GM12891 (cell line): ENCODE measurements around the gene CELF3.

Experiments used
- PAX5 ChIP-seq: IDR thresholded peaks from 2 replicates; pipeline ENCODE4 v1.6.1; 2011; ENCODE audit warnings: low read length, moderate library complexity, mild to moderate bottlenecking; ENCODE audit not compliant: insufficient read depth, severe bottlenecking
- POLR2A ChIP-seq: IDR thresholded peaks from 2 replicates; pipeline ENCODE4 v1.6.1; 2011; ENCODE audit warnings: low read depth, low read length, control low read depth
- POLR2AphosphoS5 ChIP-seq: IDR thresholded peaks from 2 replicates; pipeline ENCODE4 v1.6.1; 2011; ENCODE audit warnings: low read depth, low read length, control low read depth
- POU2F2 ChIP-seq: IDR thresholded peaks from 2 replicates; pipeline ENCODE4 v1.6.1; 2011; ENCODE audit warnings: low read depth, mild to moderate bottlenecking, control low read depth, low read length, moderate library complexity
- SPI1 ChIP-seq: IDR thresholded peaks from 2 replicates; pipeline ENCODE4 v1.6.1; 2011; ENCODE audit warnings: low read depth, low read length, control low read depth
- TAF1 ChIP-seq: IDR thresholded peaks from 2 replicates; pipeline ENCODE4 v1.6.1; 2011; ENCODE audit warnings: low read depth, low read length, control low read depth

- TF ChIP-seq TAF1 (peak; percentile 75), POLR2A (peak; percentile 78), POLR2AphosphoS5 (peak; percentile 77), SPI1 (no peak), PAX5 (peak; percentile 22), POU2F2 (peak; percentile 29; the same call in 1 of the 2 replicates)
Observed at GRCh38 chr1:151762941-151763921, 46.6 kb upstream of the CELF3 start, which contains the start of gene MRPL9.
